HUES48 (cell line): Measurements from ENCODE around the gene NRL.

Experiments used
- H3K27ac ChIP-seq: one replicate; pipeline ENCODE4 v1.7.0; 2013; ENCODE audit warnings: low read depth, low read length, inconsistent platforms
- H3K27me3 ChIP-seq: 2 replicates; pipeline ENCODE4 v1.6.1; 2013; ENCODE audit warnings: mild to moderate bottlenecking, low read length; ENCODE audit not compliant: control insufficient read depth, insufficient read depth
- H3K36me3 ChIP-seq: 2 replicates; pipeline ENCODE4 v1.6.1; 2013; ENCODE audit warnings: low read length; ENCODE audit not compliant: control insufficient read depth, insufficient read depth
- H3K4me1 ChIP-seq: 2 replicates; pipeline ENCODE4 v1.6.1; 2013; ENCODE audit warnings: mild to moderate bottlenecking, low read length; ENCODE audit not compliant: control insufficient read depth, insufficient read depth
- H3K4me3 ChIP-seq: 2 replicates; pipeline ENCODE4 v1.5.1; 2013; ENCODE audit warnings: mild to moderate bottlenecking, low read depth, low read length
- H3K9ac ChIP-seq: 2 replicates; pipeline ENCODE4 v1.6.1; 2013; ENCODE audit warnings: mild to moderate bottlenecking, low read depth, low read length, moderate library complexity
- H3K9me3 ChIP-seq: 2 replicates; pipeline ENCODE4 v1.6.1; 2013; ENCODE audit warnings: low read length; ENCODE audit not compliant: control insufficient read depth, insufficient read depth

The NRL gene

GRCh38 chr14:24150567-24150966 is 35.8 kb upstream of the NRL start:
- H3K36me3 ChIP-seq, result peaks cover 60% of the 10 kb centered on the region

GRCh38 chr14:24150061-24150460 is 35.3 kb upstream of the NRL start:
- Histone ChIP-seq H3K36me3 (peaks cover 55% of the 10 kb centered on the region), H3K9me3 (no peaks in the 10 kb centered on the region), H3K9ac (no peak overlapping the region), H3K4me1 (peaks cover 15% of the 10 kb centered on the region), H3K4me3 (no peak overlapping the region), H3K27ac (no peak overlapping the region), H3K27me3 (no peaks in the 10 kb centered on the region)

More at GRCh38 chr14:24150567-24150966, 35.8 kb upstream of the NRL start:
- H3K27me3 ChIP-seq, result no peaks in the 10 kb centered on the region
- peaks cover 12% of the 10 kb centered on the region for H3K4me1 ChIP-seq
- no peaks in the 10 kb centered on the region for H3K9me3 ChIP-seq
- H3K4me3 ChIP-seq, result no peak overlapping the region
- no peak overlapping the region for H3K27ac ChIP-seq
- H3K9ac ChIP-seq, result no peak overlapping the region

- Histone ChIP-seq H3K4me1 (peaks cover 15% of the 10 kb centered on the region), H3K36me3 (peaks cover 55% of the 10 kb centered on the region), H3K27me3 (no peaks in the 10 kb centered on the region), H3K9ac (no peak overlapping the region), H3K9me3 (no peaks in the 10 kb centered on the region), H3K27ac (no peak overlapping the region), H3K4me3 (no peak overlapping the region)
Observed at GRCh38 chr14:24149302-24149969, 34.7 kb upstream of the NRL start.

GRCh38 chr14:24147761-24148428 is 33.1 kb upstream of the NRL start:
- H3K4me1 ChIP-seq, result peaks cover 15% of the 10 kb centered on the region
- H3K9me3 ChIP-seq, result no peaks in the 10 kb centered on the region
- no peaks in the 10 kb centered on the region for H3K27me3 ChIP-seq
- H3K4me3 ChIP-seq, result peak overlapping the region; percentile 90
- H3K36me3 ChIP-seq, result peaks cover 63% of the 10 kb centered on the region
- peak overlapping the region; percentile 32; the same call in 1 of the 2 replicates for H3K9ac ChIP-seq
- peak overlapping the region; percentile 56 for H3K27ac ChIP-seq

- Histone ChIP-seq H3K9ac (peak within 1 kb of the TSS; percentile 54), H3K9me3 (no peaks in the 10 kb centered on the region), H3K4me1 (peaks cover 15% of the 10 kb centered on the region), H3K27ac (peak within 1 kb of the TSS; percentile 79), H3K4me3 (peak within 1 kb of the TSS; percentile 90), H3K36me3 (peaks cover 60% of the 10 kb centered on the region), H3K27me3 (no peaks in the 10 kb centered on the region)
Observed at GRCh38 chr14:24146978-24147760, 32.4 kb upstream of the NRL start, which contains the start of gene RNF31. TSS of gene RNF31 (plus strand) at chr14:24147498. CDS start at chr14:24147699, 201 bp downstream.

- peak within 1 kb of the TSS; percentile 90 for H3K4me3 ChIP-seq
- no peaks in the 10 kb centered on the region for H3K9me3 ChIP-seq
- H3K27ac ChIP-seq, result peak within 1 kb of the TSS; percentile 79
- H3K9ac ChIP-seq, result peak within 1 kb of the TSS; percentile 54
- H3K27me3 ChIP-seq, result no peaks in the 10 kb centered on the region
- H3K4me1 ChIP-seq, result peaks cover 15% of the 10 kb centered on the region
- H3K36me3 ChIP-seq, result peaks cover 54% of the 10 kb centered on the region
Observed at GRCh38 chr14:24146453-24146977, 31.8 kb upstream of the NRL start, which contains the start of gene PSME2. TSS of gene PSME2 (minus strand) at chr14:24146610. CDS start at chr14:24146581, 29 bp downstream.

GRCh38 chr14:24145690-24146452 is 31.1 kb upstream of the NRL start:
- peaks cover 15% of the 10 kb centered on the region for H3K4me1 ChIP-seq
- H3K27ac ChIP-seq, result peak overlapping the region; percentile 76

GRCh38 chr14:24145219-24145618 is 30.5 kb upstream of the NRL start:
- no peak overlapping the region for H3K27ac ChIP-seq
- H3K27me3 ChIP-seq, result no peaks in the 10 kb centered on the region
- peak overlapping the region; percentile 78; the same call in 1 of the 2 replicates for H3K4me3 ChIP-seq
- H3K9me3 ChIP-seq, result no peaks in the 10 kb centered on the region
- peaks cover 41% of the 10 kb centered on the region for H3K36me3 ChIP-seq
- H3K4me1 ChIP-seq, result peaks cover 15% of the 10 kb centered on the region
- no peak overlapping the region for H3K9ac ChIP-seq

More at GRCh38 chr14:24145690-24146452, 31.1 kb upstream of the NRL start:
- peaks cover 47% of the 10 kb centered on the region for H3K36me3 ChIP-seq
- H3K27me3 ChIP-seq, result no peaks in the 10 kb centered on the region
- H3K9me3 ChIP-seq, result no peaks in the 10 kb centered on the region
- H3K9ac ChIP-seq, result peak overlapping the region; percentile 45
- H3K4me3 ChIP-seq, result peak overlapping the region; percentile 78

- Histone ChIP-seq H3K9ac (no peak overlapping the region), H3K27me3 (no peaks in the 10 kb centered on the region), H3K4me3 (no peak overlapping the region), H3K36me3 (peaks cover 39% of the 10 kb centered on the region), H3K27ac (no peak overlapping the region), H3K4me1 (peaks cover 19% of the 10 kb centered on the region), H3K9me3 (no peaks in the 10 kb centered on the region)
Observed at GRCh38 chr14:24144451-24144850, 29.7 kb upstream of the NRL start.

- no peaks in the 10 kb centered on the region for H3K9me3 ChIP-seq
- no peak overlapping the region for H3K4me3 ChIP-seq
- peaks cover 41% of the 10 kb centered on the region for H3K36me3 ChIP-seq
- no peaks in the 10 kb centered on the region for H3K27me3 ChIP-seq
- H3K9ac ChIP-seq, result no peak overlapping the region
- peaks cover 19% of the 10 kb centered on the region for H3K4me1 ChIP-seq
- no peak overlapping the region for H3K27ac ChIP-seq
Observed at GRCh38 chr14:24143511-24143910, 28.8 kb upstream of the NRL start.
